WTC11 (cell line): ENCODE results near the gene SLC6A4. TPM values are rescaled to one million over a fixed set of nuclear protein-coding genes. Genes with fewer than 3 reads are reported as not detected.

Experiments
- ATAC-seq: fragments of 200-7000 bp; cut with Tn5 transposase; 2 replicates; pipeline ENCODE4 v1.10.0; 2021; ENCODE audit warnings: mild to moderate bottlenecking, moderate library complexity
- CTCF ChIA-PET: fragments of 300-600 bp; sonication (Branson Sonifier 250); formaldehyde crosslinking; loops from one replicate; lab custom pipeline; 2021; ENCODE audit warnings: antibody characterized with exemption; lab: Charles Lee
- POLR2A ChIA-PET: fragments of 350-600 bp; sonication (Branson Sonifier 250); formaldehyde crosslinking; loops from one replicate; lab custom pipeline; 2021; ENCODE audit warnings: antibody characterized with exemption; lab: Charles Lee
- DNase-seq: peaks from one replicate; pipeline ENCODE4 v3.0.0; 2021; ENCODE audit warnings: low spot score
- H3K27ac Mint-ChIP-seq: 2 replicates; pipeline ENCODE4 v1.8.0; 2021; ENCODE audit warnings: mixed read lengths
- H3K27me3 Mint-ChIP-seq: 2 replicates; pipeline ENCODE4 v1.8.0; 2021; ENCODE audit warnings: low read depth, mild to moderate bottlenecking, moderate library complexity, mixed read lengths
- H3K36me3 Mint-ChIP-seq: 2 replicates; pipeline ENCODE4 v1.8.0; 2021; ENCODE audit warnings: mixed read lengths
- H3K4me1 Mint-ChIP-seq: 2 replicates; pipeline ENCODE4 v1.8.0; 2022; ENCODE audit warnings: mixed read lengths
- H3K4me3 Mint-ChIP-seq: 2 replicates; pipeline ENCODE4 v1.8.0; 2021; ENCODE audit warnings: mild to moderate bottlenecking, moderate library complexity, mixed read lengths
- H3K9me3 Mint-ChIP-seq: 2 replicates; pipeline ENCODE4 v1.8.0; 2021; ENCODE audit warnings: mixed read lengths
- ARID4B ChIP-seq: sonication (generic); formaldehyde crosslinking; IDR thresholded peaks from 2 replicates; pipeline ENCODE4 v1.8.0; 2023; ENCODE audit warnings: missing genetic modification reagents, mild to moderate bottlenecking, borderline replicate concordance
- CBFB ChIP-seq: sonication (generic); formaldehyde crosslinking; IDR thresholded peaks from 2 replicates; pipeline ENCODE4 v1.8.1; 2022; ENCODE audit warnings: mild to moderate bottlenecking, low read depth, missing genetic modification reagents
- CREM ChIP-seq: sonication (generic); formaldehyde crosslinking; IDR thresholded peaks from 2 replicates; pipeline ENCODE4 v1.8.1; 2022; ENCODE audit warnings: mild to moderate bottlenecking, missing genetic modification reagents, moderate library complexity
- E2F4 ChIP-seq: sonication (generic); formaldehyde crosslinking; IDR thresholded peaks from 2 replicates; pipeline ENCODE4 v1.8.1; 2022; ENCODE audit warnings: low read depth, mild to moderate bottlenecking, moderate library complexity, missing genetic modification reagents, borderline replicate concordance
- E2F5 ChIP-seq: sonication (generic); formaldehyde crosslinking; IDR thresholded peaks from 2 replicates; pipeline ENCODE4 v1.8.1; 2022; ENCODE audit warnings: mild to moderate bottlenecking, moderate library complexity, missing genetic modification reagents
- KAT7 ChIP-seq: sonication (generic); formaldehyde crosslinking; IDR thresholded peaks from 2 replicates; pipeline ENCODE4 v1.8.1; 2023; ENCODE audit warnings: missing genetic modification reagents, mild to moderate bottlenecking, borderline replicate concordance
- NR3C1 ChIP-seq: sonication (generic); formaldehyde crosslinking; conservative IDR thresholded peaks from 2 replicates; pipeline ENCODE4 v1.8.1; 2023; ENCODE audit warnings: low read depth, mild to moderate bottlenecking, missing genetic modification reagents
- RELA ChIP-seq: sonication (generic); formaldehyde crosslinking; IDR thresholded peaks from 2 replicates; pipeline ENCODE4 v1.8.1; 2022; ENCODE audit warnings: missing genetic modification reagents, mild to moderate bottlenecking, borderline replicate concordance
- SMAD3 ChIP-seq: sonication (generic); formaldehyde crosslinking; IDR thresholded peaks from 2 replicates; pipeline ENCODE4 v1.8.0; 2022; ENCODE audit warnings: missing genetic modification reagents, mild to moderate bottlenecking, borderline replicate concordance
- SOX15 ChIP-seq: fragments of 250-450 bp; sonication (Bioruptor Pico); IDR thresholded peaks from 2 replicates; pipeline ENCODE4 v1.9.0; 2021; ENCODE audit warnings: mild to moderate bottlenecking
- ZNF138 ChIP-seq: sonication (generic); formaldehyde crosslinking; conservative IDR thresholded peaks from 2 replicates; pipeline ENCODE4 v1.8.1; 2022; ENCODE audit warnings: mild to moderate bottlenecking, moderate library complexity, missing genetic modification reagents
- ZNF219 ChIP-seq: sonication (generic); formaldehyde crosslinking; IDR thresholded peaks from 2 replicates; pipeline ENCODE4 v1.8.0; 2023; ENCODE audit warnings: missing genetic modification reagents, mild to moderate bottlenecking, borderline replicate concordance
- ZNF281 ChIP-seq: sonication (generic); formaldehyde crosslinking; IDR thresholded peaks from 2 replicates; pipeline ENCODE4 v1.8.0; 2023; ENCODE audit warnings: mild to moderate bottlenecking, missing genetic modification reagents
- ZNF532 ChIP-seq: fragments of 250-450 bp; sonication (Bioruptor Pico); IDR thresholded peaks from 2 replicates; pipeline ENCODE4 v1.9.0; 2021; ENCODE audit warnings: mild to moderate bottlenecking, borderline replicate concordance
- ZNF671 ChIP-seq: fragments of 250-450 bp; sonication (Bioruptor Pico); IDR thresholded peaks from 2 replicates; pipeline ENCODE4 v1.8.0; 2021; ENCODE audit warnings: mild to moderate bottlenecking
- total RNA-seq: library from RNA; stranded (reverse); gene quantifications from 3 replicates; pipeline ENCODE4 v1.2.3, GENCODE V29; 2021

The SLC6A4 gene
- total RNA-seq, 1 experiment from 2014 or later: 0.13 TPM

GRCh38 chr17:30220414-30220813 lies 15.1 kb downstream of the SLC6A4 start:
- DNase-seq (no peak), ATAC-seq (no peak)
- Mint-ChIP-seq H3K4me1 (peaks cover 11% of the 10 kb centered on the region), H3K27me3 (no peaks in the 10 kb centered on the region; the same call in 1 of the 2 replicates), H3K4me3 (no peak overlapping the region), H3K36me3 (no peaks in the 10 kb centered on the region), H3K9me3 (no peaks in the 10 kb centered on the region), H3K27ac (no peak overlapping the region)
- POLR2A ChIA-PET: interaction anchor here (0.6 kb wide), 1 partner anchor 217 kb away, joined by 4 read pairs; no protein-coding TSS in a partner anchor
- CTCF ChIA-PET: interaction anchor here (0.7 to 1.0 kb wide), 2 partner anchors 11 to 17 kb away, joined by 3 to 5 read pairs; no protein-coding TSS in a partner anchor
- TF ChIP-seq RELA (CRISPR knock-in tag) (no peak), KAT7 (CRISPR knock-in tag) (no peak), ZNF219 (CRISPR knock-in tag) (no peak), NR3C1 (no peak), ARID4B (CRISPR knock-in tag) (no peak), ZNF671 (CRISPR knock-in tag) (no peak), CBFB (CRISPR knock-in tag) (no peak), CREM (CRISPR knock-in tag) (no peak), E2F5 (CRISPR knock-in tag) (no peak), ZNF532 (CRISPR knock-in tag) (no peak), SOX15 (no peak), E2F4 (CRISPR knock-in tag) (no peak), ZNF281 (CRISPR knock-in tag) (no peak), SMAD3 (CRISPR knock-in tag) (no peak), ZNF138 (CRISPR knock-in tag) (no peak)
